Omental fat pad (tissue), 4 donors: ENCODE data around the gene PNPLA3. TPM values are rescaled to one million over a fixed set of nuclear protein-coding genes. Genes with fewer than 3 reads are reported as not detected.

Experiments used
- ATAC-seq: fragments of 150-250 bp; one replicate; pipeline ENCODE4 v1.9.1; 2016; ENCODE audit warnings: mild to moderate bottlenecking, moderate library complexity; ENCODE audit not compliant: low FRiP score
- DNase-seq: peaks from one replicate; pipeline ENCODE4 v3.0.0-alpha.2; 2019; ENCODE audit warnings: low spot score
- CTCF ChIP-seq, 3 donors: fragments of 450-650 bp; IDR thresholded peaks; one replicate each; pipeline ENCODE4 v1.5.1; 2016 to 2017; ENCODE audit warnings: antibody characterized with exemption in 3 of 3, mild to moderate bottlenecking in 3 of 3, moderate library complexity in 2 of 3
- total RNA-seq, 4 donors: library from RNA; depleted of rRNA; stranded (reverse); fragments of >200 nt; gene quantifications; one replicate each; pipeline ENCODE4 v1.1.0, GENCODE V29; 2016

PNPLA3 gene
- total RNA-seq, 4 donors from 2014 or later: 1.0 to 4.3 (median 1.3) TPM

GRCh38 chr22:43974028-43974545 is 50.5 kb downstream of the PNPLA3 start:
- ATAC-seq (no peak), DNase-seq (no peak)
- TF ChIP-seq CTCF (IDR thresholded peaks at IDR 0.05): no peak

GRCh38 chr22:43975041-43975440 is 51.4 kb downstream of the PNPLA3 start:
- TF ChIP-seq CTCF (IDR thresholded peaks at IDR 0.05): no peak
- ATAC-seq (no peak), DNase-seq (no peak)

- DNase-seq: no peak
- no peak for ATAC-seq
- TF ChIP-seq CTCF (IDR thresholded peaks at IDR 0.05): no peak
Observed at GRCh38 chr22:43976861-43977795, 53.5 kb downstream of the PNPLA3 start.

GRCh38 chr22:43978558-43978957 is 55.0 kb downstream of the PNPLA3 start:
- no peak for TF ChIP-seq CTCF (IDR thresholded peaks at IDR 0.05)
- no peak for ATAC-seq

GRCh38 chr22:43980579-43980978 is 57.0 kb downstream of the PNPLA3 start:
- no peak for TF ChIP-seq CTCF (IDR thresholded peaks at IDR 0.05)
- DNase-seq (no peak), ATAC-seq (no peak)

More at GRCh38 chr22:43978558-43978957, 55.0 kb downstream of the PNPLA3 start:
- no peak for DNase-seq

- no peak for TF ChIP-seq CTCF (IDR thresholded peaks at IDR 0.05)
- ATAC-seq (no peak), DNase-seq (no peak)
Observed at GRCh38 chr22:43980996-43981395, 57.4 kb downstream of the PNPLA3 start.

- no peak for DNase-seq
Observed at GRCh38 chr22:43983808-43984207, 60.2 kb downstream of the PNPLA3 start.

More at GRCh38 chr22:43983808-43984207, 60.2 kb downstream of the PNPLA3 start:
- no peak for ATAC-seq
- no peak for TF ChIP-seq CTCF (IDR thresholded peaks at IDR 0.05)
